Stimulated activated CD4-positive, alpha-beta T cell treated with anti-CD3 and anti-CD28 coated beads, Interleukin-2, amount 100 ng/mL, for 4 hours (primary cell): ENCODE measurements around the gene TRIOBP.

ENCODE experiments used
- DNase-seq: peaks from one replicate; pipeline ENCODE4 v3.0.0-alpha.2; 2020; ENCODE audit warnings: low read depth

TRIOBP gene

GRCh38 chr22:37804881-37805809 lies 108.3 kb downstream of the TRIOBP start:
- peak; percentile 52 for DNase-seq

GRCh38 chr22:37805810-37806277 lies 109.0 kb downstream of the TRIOBP start:
- DNase-seq: no peak

- DNase-seq: no peak
Observed at GRCh38 chr22:37806409-37807333, 109.8 kb downstream of the TRIOBP start.

- peak; percentile 82 for DNase-seq
Observed at GRCh38 chr22:37807410-37808293, 110.8 kb downstream of the TRIOBP start, which contains the start of gene GCAT. Gene GCAT, plus strand, starts transcription at chr22:37807934. Its CDS starts 34 bp downstream, at chr22:37807968.

- DNase-seq: no peak
Observed at GRCh38 chr22:37808294-37808657, 111.4 kb downstream of the TRIOBP start.

- DNase-seq: no peak
Observed at GRCh38 chr22:37809672-37810333, 113.0 kb downstream of the TRIOBP start.

GRCh38 chr22:37811867-37812266 lies 115.0 kb downstream of the TRIOBP start:
- no peak for DNase-seq

- no peak for DNase-seq
Observed at GRCh38 chr22:37812869-37813678, 116.2 kb downstream of the TRIOBP start.

GRCh38 chr22:37815593-37815992 lies 118.7 kb downstream of the TRIOBP start:
- DNase-seq: no peak

GRCh38 chr22:37816543-37817180 lies 119.8 kb downstream of the TRIOBP start:
- DNase-seq: no peak

- DNase-seq: peak; percentile 74
Observed at GRCh38 chr22:37817705-37818408, 121.0 kb downstream of the TRIOBP start.

GRCh38 chr22:37818409-37819104 lies 121.7 kb downstream of the TRIOBP start:
- DNase-seq: peak; percentile 54

GRCh38 chr22:37819105-37819433 lies 122.2 kb downstream of the TRIOBP start:
- DNase-seq: no peak

GRCh38 chr22:37820350-37820749 lies 123.5 kb downstream of the TRIOBP start:
- DNase-seq: no peak

- DNase-seq: no peak
Observed at GRCh38 chr22:37822079-37822833, 125.4 kb downstream of the TRIOBP start.

- DNase-seq: no peak
Observed at GRCh38 chr22:37823134-37823985, 126.5 kb downstream of the TRIOBP start, which contains the start of gene GALR3. Gene GALR3, plus strand, starts transcription at chr22:37823382. Its CDS starts 25 bp downstream, at chr22:37823407.
